Mucosa of rectum (tissue), 2 donors: Measurements from ENCODE around the gene C10orf53.

Source experiments
- H3K27ac ChIP-seq, 2 donors: one replicate each; pipeline ENCODE4 v1.7.0; 2013; ENCODE audit warnings: inconsistent platforms in 2 of 2, low read depth in 2 of 2, low read length in 2 of 2
- H3K27me3 ChIP-seq, 2 donors: one replicate each; pipeline ENCODE4 v1.7.0; 2013; ENCODE audit warnings: low read length in 2 of 2; ENCODE audit not compliant: control insufficient read depth in 2 of 2, insufficient read depth in 2 of 2
- H3K36me3 ChIP-seq, 2 donors: one replicate each; pipeline ENCODE4 v1.7.0; 2013; ENCODE audit warnings: low read length in 2 of 2; ENCODE audit not compliant: control insufficient read depth in 2 of 2, insufficient read depth in 2 of 2
- H3K4me1 ChIP-seq, 2 donors: one replicate each; pipeline ENCODE4 v1.7.0; 2013; ENCODE audit warnings: low read length in 2 of 2, mild to moderate bottlenecking in 1 of 2; ENCODE audit not compliant: control insufficient read depth in 2 of 2, insufficient read depth in 2 of 2
- H3K4me3 ChIP-seq, 2 donors: one replicate each; pipeline ENCODE4 v1.7.0; 2013; ENCODE audit warnings: low read length in 2 of 2
- H3K9ac ChIP-seq, 2 donors: one replicate each; pipeline ENCODE4 v1.7.0; 2013; ENCODE audit warnings: low read length in 2 of 2, low read depth in 1 of 2, mild to moderate bottlenecking in 1 of 2
- H3K9me3 ChIP-seq, 2 donors: one replicate each; pipeline ENCODE4 v1.7.0; 2013; ENCODE audit warnings: low read length in 2 of 2; ENCODE audit not compliant: control insufficient read depth in 2 of 2
- donor health status: healthy.
- donor health status: Normal muscosa, but diverticular disease.

The C10orf53 gene

GRCh38 chr10:49679480-49679893 is at the start of gene C10orf53:
TSS of gene C10orf53 (plus strand) at chr10:49679651. CDS start at chr10:49679698, 47 bp downstream.
- Histone ChIP-seq H3K27ac (no peak within 1 kb of the TSS), H3K27me3 (no peaks in the 10 kb centered on the region), H3K4me3 (peak within 1 kb of the TSS in 1 of 2 donors; percentile 13), H3K9ac (no peak within 1 kb of the TSS), H3K4me1 (no peaks in the 10 kb centered on the region), H3K36me3 (no peaks in the 10 kb centered on the region), H3K9me3 (no peaks in the 10 kb centered on the region)

GRCh38 chr10:49631975-49632374 is 47.5 kb upstream of the C10orf53 start:
- no peak overlapping the region for H3K9ac ChIP-seq
- no peaks in the 10 kb centered on the region for H3K4me1 ChIP-seq
- H3K36me3 ChIP-seq: no peaks in the 10 kb centered on the region
- no peak overlapping the region for H3K27ac ChIP-seq
- H3K27me3 ChIP-seq: no peaks in the 10 kb centered on the region
- no peaks in the 10 kb centered on the region for H3K9me3 ChIP-seq
- H3K4me3 ChIP-seq: no peak overlapping the region

GRCh38 chr10:49632406-49633317 is 46.8 kb upstream of the C10orf53 start:
- no peak overlapping the region for H3K27ac ChIP-seq
- no peaks in the 10 kb centered on the region for H3K4me1 ChIP-seq
- no peaks in the 10 kb centered on the region for H3K27me3 ChIP-seq
- no peaks in the 10 kb centered on the region for H3K9me3 ChIP-seq
- H3K36me3 ChIP-seq: no peaks in the 10 kb centered on the region
- no peak overlapping the region for H3K9ac ChIP-seq
- H3K4me3 ChIP-seq: no peak overlapping the region

GRCh38 chr10:49633327-49634068 is 46.0 kb upstream of the C10orf53 start:
- Histone ChIP-seq H3K36me3 (no peaks in the 10 kb centered on the region), H3K9me3 (no peaks in the 10 kb centered on the region), H3K9ac (no peak overlapping the region), H3K27me3 (no peaks in the 10 kb centered on the region), H3K27ac (no peak overlapping the region), H3K4me3 (no peak overlapping the region), H3K4me1 (no peaks in the 10 kb centered on the region)

- Histone ChIP-seq H3K27ac (no peak overlapping the region), H3K4me3 (no peak overlapping the region), H3K36me3 (no peaks in the 10 kb centered on the region), H3K4me1 (no peaks in the 10 kb centered on the region), H3K9ac (no peak overlapping the region), H3K27me3 (no peaks in the 10 kb centered on the region), H3K9me3 (no peaks in the 10 kb centered on the region)
Observed at GRCh38 chr10:49634069-49634660, 45.3 kb upstream of the C10orf53 start.

GRCh38 chr10:49642311-49642710 is 37.1 kb upstream of the C10orf53 start:
- H3K9ac ChIP-seq: no peak overlapping the region
- H3K4me1 ChIP-seq: no peaks in the 10 kb centered on the region
- peaks cover 3% of the 10 kb centered on the region in 2 donors for H3K27me3 ChIP-seq

GRCh38 chr10:49643241-49644034 is 36.0 kb upstream of the C10orf53 start:
- peaks cover 3% of the 10 kb centered on the region in 2 donors for H3K27me3 ChIP-seq
- no peaks in the 10 kb centered on the region for H3K36me3 ChIP-seq
- no peaks in the 10 kb centered on the region for H3K4me1 ChIP-seq
- no peak overlapping the region for H3K9ac ChIP-seq
- no peak overlapping the region for H3K27ac ChIP-seq
- H3K4me3 ChIP-seq: no peak overlapping the region
- no peaks in the 10 kb centered on the region for H3K9me3 ChIP-seq

More at GRCh38 chr10:49642311-49642710, 37.1 kb upstream of the C10orf53 start:
- H3K9me3 ChIP-seq: no peaks in the 10 kb centered on the region
- no peak overlapping the region for H3K4me3 ChIP-seq
- H3K27ac ChIP-seq: no peak overlapping the region
- no peaks in the 10 kb centered on the region for H3K36me3 ChIP-seq

- Histone ChIP-seq H3K4me3 (no peak overlapping the region), H3K36me3 (no peaks in the 10 kb centered on the region), H3K9me3 (no peaks in the 10 kb centered on the region), H3K27me3 (peaks cover 3% of the 10 kb centered on the region in 2 donors), H3K27ac (no peak overlapping the region), H3K9ac (no peak overlapping the region), H3K4me1 (no peaks in the 10 kb centered on the region)
Observed at GRCh38 chr10:49644035-49644646, 35.3 kb upstream of the C10orf53 start.

- Histone ChIP-seq H3K9me3 (no peaks in the 10 kb centered on the region), H3K36me3 (no peaks in the 10 kb centered on the region), H3K27me3 (peaks cover 3% of the 10 kb centered on the region in 2 donors), H3K4me1 (no peaks in the 10 kb centered on the region), H3K9ac (no peak overlapping the region), H3K4me3 (no peak overlapping the region), H3K27ac (no peak overlapping the region)
Observed at GRCh38 chr10:49645417-49645816, 34.0 kb upstream of the C10orf53 start.
